SK-N-SH (cell line): Measurements from ENCODE around the gene STRIT1. TPM values are rescaled to one million over a fixed set of nuclear protein-coding genes. Genes with fewer than 3 reads are reported as not detected.

Experiments
- CTCF ChIA-PET: fragments of 300-600, 350-600 bp; formaldehyde crosslinking; extraction: SDS; loops from one replicate; lab custom pipeline; 2021; lab: Yijun Ruan, JAX
- POLR2A ChIA-PET: fragments of 350-600 bp; sonication (Branson Sonifier 250); formaldehyde crosslinking; extraction: SDS; loops from one replicate; lab custom pipeline; 2020; ENCODE audit warnings: antibody characterized with exemption, inconsistent platforms; lab: Yijun Ruan, JAX
- DNase-seq: peaks from one replicate; pipeline ENCODE4 v3.0.0; 2012
- H2AFZ ChIP-seq: fragments of 200-600 bp; sonication (generic); 2 replicates; pipeline ENCODE4 v1.8.1; 2016; ENCODE audit warnings: antibody characterized with exemption, mild to moderate bottlenecking, low read depth
- H3F3A ChIP-seq: fragments of 200-600 bp; sonication (generic); replicated peaks from 2 replicates; pipeline ENCODE3; 2016; ENCODE audit warnings: antibody characterized with exemption, mild to moderate bottlenecking; ENCODE audit not compliant: insufficient read depth
- H3K27ac ChIP-seq, 2 experiments: fragments of 200-500 bp in 1 of 2; fragments of 200-600 bp in 1 of 2; sonication (Bioruptor generic) in 1 of 2; sonication (generic), shearing (Covaris generic) in 1 of 2; 2 replicates each; pipeline versions ENCODE4 v1.5.1 to v1.6.1; 2014 to 2016; ENCODE audit warnings: low read depth in 2 of 2, inconsistent platforms in 1 of 2, low read length in 1 of 2, mild to moderate bottlenecking in 1 of 2, mixed read lengths in 1 of 2
- H3K27me3 ChIP-seq: fragments of 200-600 bp; sonication (generic), shearing (Covaris generic); 2 replicates; pipeline ENCODE4 v1.6.1; 2016; ENCODE audit warnings: mixed run types; ENCODE audit not compliant: insufficient read depth
- H3K36me3 ChIP-seq, 2 experiments: fragments of 200-500 bp in 1 of 2; fragments of 200-600 bp in 1 of 2; sonication (Bioruptor generic) in 1 of 2; sonication (generic) in 1 of 2; replicated peaks in 1 of 2; 2 replicates each; pipeline versions ENCODE3 to v1.5.1; 2014 to 2016; ENCODE audit warnings: low read length in 1 of 2, mild to moderate bottlenecking in 1 of 2; ENCODE audit not compliant: insufficient read depth in 2 of 2, control insufficient read depth in 1 of 2
- H3K4me1 ChIP-seq, 2 experiments: fragments of 200-500 bp in 1 of 2; fragments of 200-600 bp in 1 of 2; sonication (Bioruptor generic) in 1 of 2; sonication (generic), shearing (Covaris generic) in 1 of 2; 2 replicates each; pipeline versions ENCODE4 v1.5.1 to v1.6.1; 2014 to 2016; ENCODE audit warnings: low read depth in 1 of 2, low read length in 1 of 2, mixed run types in 1 of 2; ENCODE audit not compliant: insufficient read depth in 2 of 2, control insufficient read depth in 1 of 2
- H3K4me2 ChIP-seq: fragments of 200-600 bp; sonication (generic), shearing (Covaris generic); 2 replicates; pipeline ENCODE4 v1.6.1; 2017; ENCODE audit warnings: mixed run types
- H3K4me3 ChIP-seq, 2 experiments: fragments of 200-500 bp in 1 of 2; fragments of 200-600 bp in 1 of 2; sonication (Bioruptor generic) in 1 of 2; sonication (generic), shearing (Covaris generic) in 1 of 2; 2 replicates each; pipeline versions ENCODE4 v1.5.1 to v1.8.1; 2014 to 2016; ENCODE audit warnings: low read depth in 2 of 2, inconsistent platforms in 1 of 2, low read length in 1 of 2, mild to moderate bottlenecking in 1 of 2, mixed read lengths in 1 of 2, moderate library complexity in 1 of 2
- H3K79me2 ChIP-seq: fragments of 200-600 bp; sonication (generic); 2 replicates; pipeline ENCODE4 v1.8.1; 2017; ENCODE audit warnings: mild to moderate bottlenecking; ENCODE audit not compliant: insufficient read depth
- H3K9ac ChIP-seq: fragments of 200-600 bp; sonication (generic); 2 replicates; pipeline ENCODE4 v1.6.1; 2017; ENCODE audit warnings: mixed run types
- H3K9me2 ChIP-seq: fragments of 200-600 bp; sonication (generic); 2 replicates; pipeline ENCODE4 v1.6.1; 2017; ENCODE audit warnings: mixed run types
- H3K9me3 ChIP-seq: fragments of 200-600 bp; sonication (generic); 2 replicates; pipeline ENCODE4 v1.6.1; 2017; ENCODE audit warnings: mixed run types, mild to moderate bottlenecking, moderate library complexity
- H4K20me1 ChIP-seq: fragments of 200-600 bp; sonication (generic); 2 replicates; pipeline ENCODE4 v1.6.1; 2017; ENCODE audit warnings: mild to moderate bottlenecking, mixed run types; ENCODE audit not compliant: insufficient read depth
- CHD2 ChIP-seq: fragments of 150-350 bp; IDR thresholded peaks from 2 replicates; pipeline ENCODE4 v1.6.1; 2018; ENCODE audit warnings: low read length; ENCODE audit not compliant: partially characterized antibody
- CTCF ChIP-seq: fragments of 200-600 bp; sonication (generic); IDR thresholded peaks from 2 replicates; pipeline ENCODE4 v1.6.1; 2017; ENCODE audit warnings: antibody characterized with exemption, mild to moderate bottlenecking, moderate library complexity
- ELF1 ChIP-seq: IDR thresholded peaks from 2 replicates; pipeline ENCODE4 v1.4.0; 2012
- EZH2phosphoT487 ChIP-seq: fragments of 200-600 bp; sonication (generic); IDR thresholded peaks from 2 replicates; pipeline ENCODE4 v1.6.1; 2017; ENCODE audit warnings: low read depth, mixed run types, mild to moderate bottlenecking, antibody characterized with exemption, moderate library complexity, borderline replicate concordance
- FOSL2 ChIP-seq: IDR thresholded peaks from 2 replicates; pipeline ENCODE4 v1.4.0; 2012; ENCODE audit warnings: low read depth, mild to moderate bottlenecking, moderate library complexity, borderline replicate concordance
- FOXJ3 ChIP-seq: sonication (generic); formaldehyde crosslinking; IDR thresholded peaks from 2 replicates; pipeline ENCODE4 v1.5.1; 2020; ENCODE audit warnings: mild to moderate bottlenecking, missing genetic modification reagents
- FOXM1 ChIP-seq: IDR thresholded peaks from 2 replicates; pipeline ENCODE4 v1.4.0; 2012; ENCODE audit warnings: low read depth, mild to moderate bottlenecking
- IRF3 ChIP-seq: fragments of 150-350 bp; IDR thresholded peaks from 2 replicates; pipeline ENCODE4 v1.6.1; 2016; ENCODE audit warnings: mild to moderate bottlenecking, low read depth, low read length
- JUND ChIP-seq: IDR thresholded peaks from 2 replicates; pipeline ENCODE4 v1.4.0; 2012
- MXI1 ChIP-seq: IDR thresholded peaks from 2 replicates; pipeline ENCODE4 v1.6.1; 2012; ENCODE audit warnings: mild to moderate bottlenecking, low read depth, low read length, improper control_type of control experiment
- NFIC ChIP-seq: IDR thresholded peaks from 2 replicates; pipeline ENCODE4 v1.4.0; 2012; ENCODE audit warnings: borderline replicate concordance
- POLR2AphosphoS5 ChIP-seq: IDR thresholded peaks from 2 replicates; pipeline ENCODE4 v1.6.1; 2012; ENCODE audit warnings: low read depth, low read length
- RCOR1 ChIP-seq: fragments of 150-350 bp; IDR thresholded peaks from 2 replicates; pipeline ENCODE4 v1.6.1; 2017; ENCODE audit warnings: antibody characterized with exemption, low read length
- RFX5 ChIP-seq: IDR thresholded peaks from 2 replicates; pipeline ENCODE4 v1.6.1; 2012; ENCODE audit warnings: mild to moderate bottlenecking, improper control_type of control experiment, low read length
- RXRA ChIP-seq: IDR thresholded peaks from 2 replicates; pipeline ENCODE4 v1.4.0; 2012; ENCODE audit warnings: low read depth, mild to moderate bottlenecking, borderline replicate concordance
- SMC3 ChIP-seq: IDR thresholded peaks from 2 replicates; pipeline ENCODE4 v1.6.1; 2012; ENCODE audit warnings: low read depth, low read length, improper control_type of control experiment
- TCF12 ChIP-seq: IDR thresholded peaks from 2 replicates; pipeline ENCODE4 v1.4.0; 2012
- TEAD4 ChIP-seq: IDR thresholded peaks from 2 replicates; pipeline ENCODE4 v1.4.0; 2012; ENCODE audit warnings: mild to moderate bottlenecking, borderline replicate concordance; ENCODE audit not compliant: insufficient read depth
- WGBS: methylation state at CpG from one replicate; pipeline ENCODE4 v1.1.6; 2017; ENCODE audit warnings: low lambda C conversion rate; 5-methylcytosine and 5-hydroxymethylcytosine counted together
- polyA plus RNA-seq, 3 experiments: library from polyadenylated mRNA; depleted of rRNA; stranded (reverse); fragments of >200 nt; gene quantifications; 2 replicates each; pipeline ENCODE4 v1.2.3, GENCODE V29; 2012
- TF ChIP-seq, protein P1 (sequence below): IDR thresholded peaks from 2 replicates; pipeline ENCODE4 v1.4.0; 2012; ENCODE audit warnings: low read depth
- TF ChIP-seq, protein P2 (sequence below): IDR thresholded peaks from 2 replicates; pipeline ENCODE4 v1.4.0; 2012; ENCODE audit warnings: low read depth, borderline replicate concordance

The STRIT1 gene
- polyA plus RNA-seq, 1 of the 3 experiments (the other 2 are of a cell fraction) = not detected

DNA sequence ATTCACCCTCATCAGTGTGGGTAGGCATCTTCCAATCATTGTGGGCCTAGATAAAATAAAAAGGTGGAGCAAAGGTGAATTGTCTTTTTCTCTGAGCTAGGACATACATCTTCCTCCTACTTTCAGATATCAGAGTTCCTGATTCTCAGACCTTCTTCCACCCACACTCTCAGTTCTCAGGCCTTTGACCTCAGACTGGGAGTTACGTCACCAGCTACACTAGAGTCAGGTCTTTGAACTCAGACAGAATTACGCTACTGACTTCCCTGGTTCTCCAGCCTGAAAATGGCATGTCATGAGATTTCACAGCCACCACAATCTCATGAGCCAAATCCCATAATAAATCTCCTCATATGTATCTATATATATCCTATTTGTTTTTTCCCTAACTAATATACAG, 39.0 kb downstream of the STRIT1 start (continued):
- no peak for TF ChIP-seq POLR2AphosphoS5

DNA sequence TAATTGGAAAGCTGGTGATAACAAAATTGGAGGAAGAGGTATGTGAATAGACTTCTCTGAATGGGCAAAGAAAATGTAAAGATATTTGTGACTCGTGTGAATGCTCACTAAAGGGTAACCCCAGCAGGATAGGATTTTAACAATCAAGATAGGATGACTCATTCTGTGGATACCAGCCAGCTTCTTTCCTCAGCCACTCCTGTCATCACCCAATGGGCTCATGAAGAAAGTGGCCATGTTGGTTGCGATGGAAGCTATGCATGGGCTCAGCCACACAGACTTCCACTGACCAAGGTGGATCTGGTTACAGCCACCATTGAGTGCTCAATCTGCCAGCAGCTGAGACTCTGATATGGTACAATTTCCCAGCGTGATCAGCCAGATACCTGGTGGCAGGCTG, 40.9 kb downstream of the STRIT1 start:
- CTCF ChIA-PET = no interaction called here

GRCh38 chr3:155252021-155252420, 41.5 kb downstream of the STRIT1 start:
- Histone ChIP-seq H3F3A (no peaks in the 10 kb centered on the region), H3K36me3 (no peaks in the 10 kb centered on the region), H3K4me1 (no peaks in the 10 kb centered on the region), H3K79me2 (no peaks in the 10 kb centered on the region), H3K27ac (no peak overlapping the region), H3K9me2 (no peaks in the 10 kb centered on the region), H3K9me3 (no peaks in the 10 kb centered on the region), H2AFZ (no peak overlapping the region), H3K9ac (no peak overlapping the region), H3K4me3 (no peak overlapping the region), H3K4me2 (no peak overlapping the region), H4K20me1 (no peaks in the 10 kb centered on the region), H3K27me3 (no peaks in the 10 kb centered on the region)
- DNase-seq = no peak
- ChIA-PET POLR2A (no interaction called here), CTCF (no interaction called here)
- 63% methylated on average over 2 of the region's 2 CpGs for WGBS
- TF ChIP-seq, protein P1, sequence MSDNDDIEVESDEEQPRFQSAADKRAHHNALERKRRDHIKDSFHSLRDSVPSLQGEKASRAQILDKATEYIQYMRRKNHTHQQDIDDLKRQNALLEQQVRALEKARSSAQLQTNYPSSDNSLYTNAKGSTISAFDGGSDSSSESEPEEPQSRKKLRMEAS = no peak
- TF ChIP-seq FOSL2 (no peak), CTCF (no peak), ELF1 (no peak), EZH2phosphoT487 (no peak), IRF3 (no peak), NFIC (no peak), RFX5 (no peak), JUND (no peak), CHD2 (no peak)
- TF ChIP-seq, protein P2, sequence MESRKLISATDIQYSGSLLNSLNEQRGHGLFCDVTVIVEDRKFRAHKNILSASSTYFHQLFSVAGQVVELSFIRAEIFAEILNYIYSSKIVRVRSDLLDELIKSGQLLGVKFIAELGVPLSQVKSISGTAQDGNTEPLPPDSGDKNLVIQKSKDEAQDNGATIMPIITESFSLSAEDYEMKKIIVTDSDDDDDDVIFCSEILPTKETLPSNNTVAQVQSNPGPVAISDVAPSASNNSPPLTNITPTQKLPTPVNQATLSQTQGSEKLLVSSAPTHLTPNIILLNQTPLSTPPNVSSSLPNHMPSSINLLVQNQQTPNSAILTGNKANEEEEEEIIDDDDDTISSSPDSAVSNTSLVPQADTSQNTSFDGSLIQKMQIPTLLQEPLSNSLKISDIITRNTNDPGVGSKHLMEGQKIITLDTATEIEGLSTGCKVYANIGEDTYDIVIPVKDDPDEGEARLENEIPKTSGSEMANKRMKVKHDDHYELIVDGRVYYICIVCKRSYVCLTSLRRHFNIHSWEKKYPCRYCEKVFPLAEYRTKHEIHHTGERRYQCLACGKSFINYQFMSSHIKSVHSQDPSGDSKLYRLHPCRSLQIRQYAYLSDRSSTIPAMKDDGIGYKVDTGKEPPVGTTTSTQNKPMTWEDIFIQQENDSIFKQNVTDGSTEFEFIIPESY = no peak

More for the DNA sequence above, 40.9 kb downstream of the STRIT1 start:
- no peak overlapping the region for H3K27ac ChIP-seq
- TF ChIP-seq TCF12 (no peak), RCOR1 (no peak), SMC3 (no peak), NFIC (peak; percentile 35; the same call in 1 of the 2 replicates), FOSL2 (peak; percentile 31; the same call in 1 of the 2 replicates), RXRA (no peak), TEAD4 (no peak), JUND (no peak), FOXM1 (no peak), MXI1 (no peak), FOXJ3 (CRISPR knock-in tag) (no peak), POLR2AphosphoS5 (no peak)
- TF ChIP-seq, all 33 proteins: peak for 2
- no peaks in the 10 kb centered on the region for H3K9me3 ChIP-seq
- no peaks in the 10 kb centered on the region for H3K27me3 ChIP-seq
- H3K4me3 ChIP-seq = no peak overlapping the region
- DNase-seq = no peak
- no peaks in the 10 kb centered on the region for H3K9me2 ChIP-seq
- H3K36me3 ChIP-seq = no peaks in the 10 kb centered on the region
- no peak overlapping the region for H3K4me2 ChIP-seq
- WGBS = 24% methylated on average over 2 of the region's 3 CpGs
- H3K4me1 ChIP-seq = no peaks in the 10 kb centered on the region
- POLR2A ChIA-PET = no interaction called here
- no peaks in the 10 kb centered on the region for H3F3A ChIP-seq
- no peak overlapping the region for H3K9ac ChIP-seq
- no peak overlapping the region for H2AFZ ChIP-seq
- H3K79me2 ChIP-seq = no peaks in the 10 kb centered on the region
- no peaks in the 10 kb centered on the region for H4K20me1 ChIP-seq
